ENCODE results near the gene DRG2. TPM values are rescaled to one million over a fixed set of nuclear protein-coding genes. Genes with fewer than 3 reads are reported as not detected.

The DRG2 gene
- total and polyA plus RNA-seq, 2 of the 13 experiments (the other 11 are each of a cell fraction or from before 2014, with no cell fraction given), result 20.1 to 26.6 TPM

GRCh38 chr17:18038861-18039534 lies 48.8 kb upstream of the DRG2 start, which contains the start of the genes ATPAF2 and GID4:
ATPAF2 (minus strand) TSS chr17:18039168; CDS start chr17:18039013, 155 bp downstream.
GID4 (plus strand) TSS chr17:18039408; CDS start chr17:18039465, 57 bp downstream.
- Histone ChIP-seq H3K9ac (ENCODE audit: insufficient read depth, low read depth, low read length) (peak within 1 kb of the TSS; percentile 81), H3K27me3 (ENCODE audit: control insufficient read depth in 1 of 2, insufficient read depth in 2 of 2, low read length in 2 of 2) (no peaks in the 10 kb centered on the region; a peak in 1 of 5 replicates), H3K4me1 (ENCODE audit: insufficient read depth, low read length) (peaks cover 60% of the 10 kb centered on the region), H3K79me2 (ENCODE audit: insufficient read depth, low read length) (peaks cover 21% of the 10 kb centered on the region), H3K4me3 (replicated peaks in 1 of 3; ENCODE audit: insufficient read depth in 1 of 3, low read depth in 2 of 3, low read length in 3 of 3) (peak within 1 kb of the TSS; percentile 73 to 89 (median 89)), H4K20me1 (ENCODE audit: insufficient read depth, low read length) (no peaks in the 10 kb centered on the region; the same call in 1 of the 2 replicates), H2AFZ (ENCODE audit: low read length) (no peak within 1 kb of the TSS), H3K27ac (ENCODE audit: extremely low read length, insufficient read depth, low read length) (peak within 1 kb of the TSS; percentile 58), H3K9me3 (ENCODE audit: low read length) (no peaks in the 10 kb centered on the region), H3K36me3 (replicated peaks in 1 of 2; ENCODE audit: control insufficient read depth in 1 of 2, insufficient read depth in 2 of 2, low read length in 2 of 2) (0 out of 5 replicates have a peak, but pooled peaks cover 0 to under 1% of the 10 kb centered on the region in 2 experiments), H3K4me2 (ENCODE audit: low read depth, low read length) (peak within 1 kb of the TSS; percentile 88)
- 1% methylated on average over 15 of the region's 67 CpGs for WGBS (ENCODE audit: low lambda C conversion rate)
- POLR2A ChIA-PET, result no interaction called here
- peak; percentile 96 for DNase-seq (ENCODE audit: low spot score)
- in situ Hi-C loops (cut with HindIII; ENCODE audit: extremely low pct_ligation_motif_present, low pct_unique_long_range_greater_than_20kb), result loop anchor here (10.0 kb wide), 1 partner anchor 144 kb away; no protein-coding TSS in a partner anchor
- peak; percentile 90 for ATAC-seq
- peak; percentile 89 for FAIRE-seq
- no TSS peak for BruUV-seq (replicated peaks)
- intact Hi-C loops (cut with micrococcal nuclease; ENCODE audit: unreplicated experiment), result no loop called here
- CTCF ChIA-PET (ENCODE audit: low intra/inter-chr PET ratio, low total read pairs), result no interaction called here
- TF ChIP-seq RXRB (CRISPR knock-in tag; IDR thresholded peaks at IDR 0.05; ENCODE audit: borderline replicate concordance) (peak; percentile 43; the same call in 1 of the 2 replicates), SP4 (CRISPR knock-in tag; IDR thresholded peaks at IDR 0.05) (peak; percentile 94), HMGXB4 (CRISPR knock-in tag; IDR thresholded peaks at IDR 0.05; ENCODE audit: borderline replicate concordance in 1 of 2, low read depth in 1 of 2) (peak; percentile 47 to 55; a peak in 2 of 4 replicates), SIN3A (IDR thresholded peaks at IDR 0.05; ENCODE audit: borderline replicate concordance, low read depth, low read length) (peak; percentile 46; the same call in 1 of the 2 replicates), ZNF607 (CRISPR knock-in tag; IDR thresholded peaks at IDR 0.05; ENCODE audit: borderline replicate concordance) (no peak; the same call in 1 of the 2 replicates), KAT7 (CRISPR knock-in tag; IDR thresholded peaks at IDR 0.05; ENCODE audit: borderline replicate concordance) (peak; percentile 82), THAP9 (CRISPR knock-in tag; IDR thresholded peaks at IDR 0.05; ENCODE audit: borderline replicate concordance) (peak; percentile 96), ZNF142 (CRISPR knock-in tag; IDR thresholded peaks at IDR 0.05) (peak; percentile 54), DR1 (CRISPR knock-in tag; IDR thresholded peaks at IDR 0.05) (peak; percentile 69), STAG1 (CRISPR knock-in tag; IDR thresholded peaks at IDR 0.05) (peak; percentile 4; the same call in 1 of the 2 replicates), KLF12 (CRISPR knock-in tag; IDR thresholded peaks at IDR 0.05; ENCODE audit: borderline replicate concordance) (peak; percentile 79; the same call in 1 of the 2 replicates), NCOR1 (IDR thresholded peaks at IDR 0.05; ENCODE audit: borderline replicate concordance, low read length) (peak; percentile 42; the same call in 1 of the 2 replicates)

Data from HepG2 (cell line).